Heart right ventricle (tissue), 16 donors: ENCODE data around the gene MMP28. TPM values are rescaled to one million over a fixed set of nuclear protein-coding genes. Genes with fewer than 3 reads are reported as not detected.

Experiments used
- ATAC-seq, 8 donors: fragments of 200-7000 bp; cut with Tn5 transposase; one replicate each; pipeline ENCODE4 v1.9.1; 2020; ENCODE audit warnings: mild to moderate bottlenecking in 8 of 8, moderate library complexity in 8 of 8, moderate number of reproducible peaks in 1 of 8
- DNase-seq, 2 donors: peaks; one replicate each; pipeline ENCODE4 v3.0.0-alpha.2; 2020
- H3K27ac ChIP-seq, 10 donors: fragments of 200-600 bp; sonication (generic) in 2 of 10; one replicate each; pipeline versions ENCODE4 v1.5.0 to v1.8.0; 2020 to 2022; ENCODE audit warnings: mild to moderate bottlenecking in 3 of 10
- H3K27me3 ChIP-seq, 7 donors: fragments of 200-600 bp; one replicate each; pipeline ENCODE4 v1.8.0; 2021 to 2022; ENCODE audit warnings: mild to moderate bottlenecking in 2 of 7
- H3K36me3 ChIP-seq, 9 donors: fragments of 200-600 bp; sonication (generic) in 1 of 9; one replicate each; pipeline versions ENCODE4 v1.5.0 to v1.8.0; 2020 to 2022; ENCODE audit warnings: mild to moderate bottlenecking in 2 of 9
- H3K4me1 ChIP-seq, 9 donors: fragments of 200-600 bp; sonication (generic) in 1 of 9; one replicate each; pipeline versions ENCODE4 v1.5.0 to v1.8.0; 2020 to 2022; ENCODE audit warnings: mild to moderate bottlenecking in 4 of 9
- H3K4me3 ChIP-seq, 10 donors: fragments of 200-600 bp; sonication (generic) in 2 of 10; one replicate each; pipeline versions ENCODE4 v1.5.0 to v1.8.0; 2020 to 2022; ENCODE audit warnings: mild to moderate bottlenecking in 7 of 10, moderate library complexity in 2 of 10
- H3K9me3 ChIP-seq, 11 donors: fragments of 200-600 bp in 10 of 11; sonication (generic) in 2 of 11; one replicate each; pipeline versions ENCODE4 v1.5.0 to v1.8.0; 2013 to 2022; ENCODE audit warnings: mild to moderate bottlenecking in 2 of 11, control low read depth in 1 of 11, moderate library complexity in 1 of 11
- CTCF ChIP-seq, 9 donors: fragments of 200-600 bp; sonication (generic) in 2 of 9; IDR thresholded peaks; one replicate each; pipeline versions ENCODE4 v1.5.0 to v1.8.0; 2021 to 2022; ENCODE audit warnings: antibody characterized with exemption in 9 of 9, mild to moderate bottlenecking in 5 of 9, moderate library complexity in 1 of 9
- WGBS, 2 donors: extraction: QIAGEN DNeasy Blood & Tissue Kit; methylation state at CpG; one replicate each; pipeline ENCODE4 v1.1.7; 2013; ENCODE audit warnings: inconsistent platforms in 1 of 2; 5-methylcytosine and 5-hydroxymethylcytosine counted together
- intact Hi-C, 10 donors: fragments of 100-400 bp; cut with DNase I; formaldehyde crosslinking; loops; one replicate each; pipeline versions ENCODE4 v1.11.1 to v1.14.2; 2022
- polyA plus RNA-seq, 2 donors: library from polyadenylated mRNA; stranded (reverse); fragments of 200-250 nt; gene quantifications; one replicate each; pipeline ENCODE4 v1.2.3, GENCODE V29; 2013
- total RNA-seq, 10 donors: library from RNA; stranded (reverse); fragmentation: NEBNext Ultra II Directional in 3 of 10; extraction: Animal tissue kit (Norgen Biotek cat#: 25700) in 3 of 10; gene quantifications; one replicate each; pipeline versions ENCODE4 v1.2.1 to v1.2.4, GENCODE V29; 2021 to 2023
- donor health status: Arrhythmogenic right ventricular cardiomyopathy.
- donor health status: ischemic (EF 13 %, LVEDD 7.1; RV severe dilation, severe dysfunction).
- donor health status: healthy with polysubstance abuse.
- donor health status: DM: no; HTN: yes; CAD: no.
- donor health status: DM: no; HTN: no; CAD: no.
- donor health status: ischemic (EF 25% LVEDD 6.9; RV normal size, moderate dysfunction).
- donor health status: ischemic (EF 25% LVEDD 5.7; RV mildly dilated, moderate dysfunction).
- donor health status: healthy.
- donor health status: DM: yes; HTN: yes; CAD: no.
- donor health status: Ischemic cardiomyopathy.
- donor health status: ischemic (EF 35%, LVEDD 5.7; RV mildly dilated, moderate dysfunction).
- donor health status: nonischemic (EF 11% LVEDD 7.7; RV severe dilation, severe dysfunction).
- donor health status: DM: yes; HTN: yes; CAD: no.
- donor health status: PGD.
- donor health status: ischemic (EF 29% LVEDD 5.4; RV normal size, mild dysfunction).
- donor health status: nonischemic (EF 23%, LVEDD 6.1; RV moderate dilation, normal function).

Gene MMP28
- total and polyA plus RNA-seq, 12 donors, result 1.4 to 7.4 (median 2.3) TPM

GRCh38 chr17:35735036-35735805, 60.2 kb downstream of the MMP28 start:
- WGBS, 2 donors, result 86 to 90% methylated on average over 29 of the region's 29 CpGs
- H3K36me3 ChIP-seq, result no peaks in the 10 kb centered on the region
- ATAC-seq (no peak), DNase-seq (no peak)
- intact Hi-C loops, result no loop called here
- H3K4me1 ChIP-seq, result peaks cover 7 to 20% (median 11%) of the 10 kb centered on the region in 9 donors
- no peaks in the 10 kb centered on the region for H3K9me3 ChIP-seq
- H3K4me3 ChIP-seq, result no peak overlapping the region
- no peak for TF ChIP-seq CTCF (IDR thresholded peaks at IDR 0.05)
- H3K27me3 ChIP-seq, result peaks cover 0 to 18% (median 0%) of the 10 kb centered on the region in 7 donors
- H3K27ac ChIP-seq, result no peak overlapping the region

- intact Hi-C loops, result loop anchor here in 1 of 10 donors (5.0 kb wide), 1 partner anchor 72 kb away; no protein-coding TSS in a partner anchor
- no peak overlapping the region for H3K4me3 ChIP-seq
- peaks cover 0 to 15% (median 0%) of the 10 kb centered on the region in 7 donors for H3K27me3 ChIP-seq
- H3K9me3 ChIP-seq, result no peaks in the 10 kb centered on the region
- WGBS, 2 donors, result 88 to 90% methylated on average over 7 of the region's 7 CpGs
- H3K36me3 ChIP-seq, result no peaks in the 10 kb centered on the region
- ATAC-seq (no peak), DNase-seq (no peak)
- no peak overlapping the region for H3K27ac ChIP-seq
- H3K4me1 ChIP-seq, result peaks cover 7 to 22% (median 11%) of the 10 kb centered on the region in 9 donors
- no peak for TF ChIP-seq CTCF (IDR thresholded peaks at IDR 0.05)
These were observed 61.0 kb downstream of the MMP28 start for GRCh38 chr17:35734396-35734795.

- 88 to 91% methylated on average over 6 of the region's 6 CpGs for WGBS, 2 donors
These were observed 62.1 kb downstream of the MMP28 start for GRCh38 chr17:35733366-35733765.

GRCh38 chr17:35732806-35733136, 62.7 kb downstream of the MMP28 start:
- peaks cover 0 to 4% (median 0%) of the 10 kb centered on the region in 9 donors for H3K36me3 ChIP-seq
- peak in 1 of 8 donors; percentile 7 for ATAC-seq
- no peak for TF ChIP-seq CTCF (IDR thresholded peaks at IDR 0.05)
- peaks cover 7 to 22% (median 11%) of the 10 kb centered on the region in 9 donors for H3K4me1 ChIP-seq
- 61 to 76% methylated on average over 1 of the region's 1 CpG for WGBS, 2 donors
- no peak overlapping the region for H3K27ac ChIP-seq
- intact Hi-C loops, result loop anchor here in 1 of 10 donors (5.0 kb wide), 1 partner anchor 70 kb away; no protein-coding TSS in a partner anchor
- H3K4me3 ChIP-seq, result peak overlapping the region in 1 of 10 donors; percentile 69
- H3K27me3 ChIP-seq, result peaks cover 0 to 15% (median 0%) of the 10 kb centered on the region in 7 donors
- no peak for DNase-seq
- H3K9me3 ChIP-seq, result no peaks in the 10 kb centered on the region

More at GRCh38 chr17:35733366-35733765, 62.1 kb downstream of the MMP28 start:
- ATAC-seq (no peak), DNase-seq (no peak)
- Histone ChIP-seq H3K4me1 (peaks cover 7 to 22% (median 11%) of the 10 kb centered on the region in 9 donors), H3K9me3 (no peaks in the 10 kb centered on the region), H3K27ac (no peak overlapping the region), H3K27me3 (peaks cover 0 to 15% (median 0%) of the 10 kb centered on the region in 7 donors), H3K4me3 (no peak overlapping the region), H3K36me3 (no peaks in the 10 kb centered on the region)
- intact Hi-C loops, result loop anchor here in 1 of 10 donors (5.0 kb wide), 1 partner anchor 71 kb away; no protein-coding TSS in a partner anchor
- no peak for TF ChIP-seq CTCF (IDR thresholded peaks at IDR 0.05)
